Activated T-cell treated with anti-CD3 and anti-CD28 coated beads for 24 hours (primary cell): ENCODE data around the gene AHRR.
A peak's percentile ranks its signal among the peaks of the same experiment; 100 is the strongest.
"Not testable (repeated sequence)": the region's sequence is repeated elsewhere in the genome, so short reads cannot be mapped to it uniquely, and the experiment has no call there.

Experiments used
- DNase-seq: peaks from one replicate; pipeline ENCODE4 v3.0.0-alpha.2; 2020; ENCODE audit warnings: low read depth

The AHRR gene

GRCh38 chr5:367358-368130, 46.0 kb downstream of the AHRR start:
- DNase-seq: no peak

DNA sequence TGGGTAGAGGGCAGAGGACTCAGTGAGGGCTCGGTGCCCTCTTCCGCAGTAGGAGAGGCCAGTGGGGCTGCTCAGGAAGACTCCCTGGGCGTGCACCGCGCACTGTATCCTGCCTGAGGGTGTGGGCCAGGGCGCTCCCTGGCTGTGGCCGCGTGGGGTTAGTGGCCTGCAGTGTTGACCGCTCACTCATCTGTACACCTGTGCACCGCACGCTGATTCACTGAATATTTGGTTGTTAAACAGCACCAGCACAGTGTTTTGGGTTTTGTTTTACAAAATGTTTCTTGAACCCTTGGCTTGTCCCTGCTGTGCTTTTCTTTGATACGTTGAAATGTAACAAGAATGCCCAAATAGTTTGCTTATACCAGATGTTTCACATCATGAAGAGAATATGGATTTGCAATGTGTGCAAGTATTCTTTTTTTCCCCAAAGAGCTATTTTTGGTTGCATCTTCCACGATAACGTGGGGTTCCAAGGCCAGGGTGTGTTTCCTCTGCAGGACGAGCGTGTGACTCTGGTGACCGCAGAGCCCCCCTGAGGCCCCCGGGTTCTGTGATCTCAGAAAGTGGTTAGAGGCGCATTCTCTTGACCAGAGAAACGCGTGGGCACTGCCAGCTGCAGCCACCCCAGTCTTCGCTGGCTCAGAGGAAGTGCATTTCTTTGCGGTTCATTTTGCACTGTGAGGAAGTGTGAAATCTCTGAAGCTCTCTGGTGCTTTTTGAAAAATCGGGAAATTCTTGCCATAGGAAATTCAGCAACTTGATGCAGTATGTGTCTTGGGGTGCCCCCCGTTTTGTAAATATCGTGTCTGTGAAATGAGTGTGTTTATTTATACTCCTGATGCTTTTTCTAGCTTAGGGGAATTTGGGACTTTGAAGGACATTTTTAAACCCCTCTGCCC, 46.9 kb downstream of the AHRR start:
- no peak for DNase-seq

DNA sequence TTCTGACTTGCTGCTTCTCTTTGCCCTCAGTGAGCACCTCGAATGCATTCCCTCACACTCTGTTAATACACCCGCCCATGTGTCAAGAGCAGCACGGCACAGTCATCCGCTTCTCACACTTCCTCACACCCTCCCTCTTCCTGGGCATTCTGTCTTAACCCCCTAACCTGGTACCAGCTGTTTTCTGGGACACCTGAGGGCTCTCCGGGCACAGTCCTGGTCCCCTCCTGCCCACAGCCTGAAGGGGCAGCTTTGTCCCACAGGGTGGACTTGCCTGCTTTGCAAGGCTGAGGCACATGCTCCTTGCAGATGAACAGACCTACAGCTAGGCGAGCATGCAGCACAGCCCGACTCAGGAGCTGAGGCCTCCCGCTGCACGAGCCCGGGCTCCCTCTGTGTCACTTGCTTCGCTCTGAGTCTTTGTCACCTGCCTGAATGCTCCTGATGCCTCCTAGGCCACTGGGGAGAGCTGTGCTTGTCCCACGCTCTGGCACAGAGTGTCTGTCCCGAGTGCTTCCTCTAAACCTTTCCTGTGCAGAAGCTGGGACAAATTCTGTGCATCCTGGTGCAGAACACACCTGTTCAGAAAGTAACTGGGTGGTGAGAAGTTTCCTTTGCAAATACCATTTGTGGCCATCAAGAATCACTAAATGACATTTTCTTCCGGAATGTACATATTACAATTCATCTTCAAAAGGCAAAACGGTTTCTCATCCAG, 47.8 kb downstream of the AHRR start:
- no peak for DNase-seq

- DNase-seq: not testable (repeated sequence)
Measured at GRCh38 chr5:369869-370236, 48.3 kb downstream of the AHRR start.

DNA sequence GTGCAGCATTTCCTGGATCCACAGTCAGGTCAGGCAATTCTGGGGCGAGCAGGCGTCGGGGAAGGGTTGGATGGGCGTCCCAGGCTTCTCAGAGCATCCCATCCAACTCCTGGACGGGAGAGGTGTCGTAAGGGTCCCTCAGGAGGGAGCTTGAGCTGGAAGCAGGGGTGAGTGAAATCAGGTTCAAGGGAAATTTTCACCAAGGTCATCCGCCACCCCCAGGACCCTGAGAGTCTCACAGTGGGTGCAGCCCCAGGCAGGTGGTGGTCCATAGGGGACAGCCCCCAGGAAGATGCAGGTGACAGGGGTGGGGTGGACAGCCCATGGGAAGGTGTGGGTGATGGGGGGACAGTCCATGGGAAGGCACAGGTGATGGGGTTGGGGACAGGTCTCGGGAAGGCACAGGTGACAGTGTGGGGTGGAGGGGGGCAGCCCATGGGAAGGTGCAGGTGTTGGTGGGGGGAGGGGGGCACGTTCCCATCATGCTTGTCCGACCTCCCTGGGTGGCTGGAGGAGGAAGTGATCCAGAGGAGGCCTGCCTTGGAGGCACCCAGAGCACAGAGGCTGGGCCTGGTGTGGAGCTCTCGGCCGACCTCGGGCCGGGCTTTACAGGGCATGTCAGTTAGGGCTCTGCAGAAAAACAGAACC, 48.9 kb downstream of the AHRR start:
- no peak for DNase-seq

DNA sequence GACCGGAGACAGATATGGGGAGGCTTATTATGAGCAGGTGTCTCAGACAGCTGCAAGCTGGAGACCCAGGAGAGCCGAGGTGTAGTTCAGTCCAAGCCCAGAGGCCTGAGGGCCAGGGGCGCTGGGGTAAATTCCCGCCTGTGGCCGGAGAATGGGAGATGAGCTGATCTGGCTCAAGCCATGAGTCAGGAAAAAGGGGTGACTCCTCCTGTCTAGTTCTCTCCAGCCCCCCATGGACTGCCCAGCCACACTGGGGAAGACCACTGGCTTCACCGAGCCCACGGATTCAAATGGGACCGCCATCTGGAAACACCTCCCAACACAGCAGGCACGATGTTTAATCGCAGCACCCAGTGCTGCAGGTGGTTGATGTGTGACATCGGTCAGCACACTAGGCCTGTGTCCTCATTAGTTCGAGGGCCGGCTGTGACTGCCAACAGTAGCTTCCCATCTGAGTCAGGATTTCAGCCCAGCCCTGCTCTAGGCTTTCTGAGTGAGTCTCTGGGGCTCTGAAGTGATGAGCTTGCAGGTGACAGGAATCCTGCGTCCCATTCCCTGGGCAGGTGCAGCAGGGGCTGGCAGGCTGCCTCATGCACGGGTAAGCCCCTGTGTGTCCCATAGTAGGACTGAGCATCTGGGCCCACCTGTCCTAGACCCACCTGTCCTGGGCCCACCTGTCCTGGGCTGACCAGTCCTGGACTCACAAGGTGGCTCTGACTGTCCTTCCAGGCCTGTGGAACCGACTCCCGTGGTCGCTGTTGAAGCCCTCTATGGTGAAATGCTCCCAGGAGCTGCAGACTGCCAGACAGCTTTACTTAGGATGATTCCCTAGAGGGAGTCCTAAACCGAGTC, 49.7 kb downstream of the AHRR start:
- no peak for DNase-seq

- DNase-seq: no peak
Measured at GRCh38 chr5:371811-372555, 50.5 kb downstream of the AHRR start.

DNA sequence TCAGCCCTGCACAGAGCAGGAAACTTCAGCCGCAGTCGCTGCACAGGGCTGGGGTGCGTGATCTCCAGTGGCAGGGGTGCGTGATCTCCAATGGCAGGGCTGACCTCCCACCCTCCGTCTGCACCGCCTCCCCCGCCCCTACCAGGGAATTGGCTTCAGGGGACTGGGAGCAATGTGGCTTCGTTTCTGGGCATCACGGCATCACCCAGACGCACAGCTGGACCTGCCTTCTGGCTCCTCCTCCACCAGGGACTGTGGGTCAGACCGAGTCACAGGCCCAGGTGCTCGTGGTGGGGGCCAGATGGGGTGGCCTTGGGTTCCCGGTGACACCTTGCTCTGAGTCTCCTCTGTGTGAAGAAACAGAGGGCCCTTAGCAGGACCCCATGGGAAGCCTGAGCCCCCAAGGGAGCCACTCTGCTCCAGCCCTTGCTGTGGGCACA, 51.1 kb downstream of the AHRR start:
- DNase-seq: no peak

DNA sequence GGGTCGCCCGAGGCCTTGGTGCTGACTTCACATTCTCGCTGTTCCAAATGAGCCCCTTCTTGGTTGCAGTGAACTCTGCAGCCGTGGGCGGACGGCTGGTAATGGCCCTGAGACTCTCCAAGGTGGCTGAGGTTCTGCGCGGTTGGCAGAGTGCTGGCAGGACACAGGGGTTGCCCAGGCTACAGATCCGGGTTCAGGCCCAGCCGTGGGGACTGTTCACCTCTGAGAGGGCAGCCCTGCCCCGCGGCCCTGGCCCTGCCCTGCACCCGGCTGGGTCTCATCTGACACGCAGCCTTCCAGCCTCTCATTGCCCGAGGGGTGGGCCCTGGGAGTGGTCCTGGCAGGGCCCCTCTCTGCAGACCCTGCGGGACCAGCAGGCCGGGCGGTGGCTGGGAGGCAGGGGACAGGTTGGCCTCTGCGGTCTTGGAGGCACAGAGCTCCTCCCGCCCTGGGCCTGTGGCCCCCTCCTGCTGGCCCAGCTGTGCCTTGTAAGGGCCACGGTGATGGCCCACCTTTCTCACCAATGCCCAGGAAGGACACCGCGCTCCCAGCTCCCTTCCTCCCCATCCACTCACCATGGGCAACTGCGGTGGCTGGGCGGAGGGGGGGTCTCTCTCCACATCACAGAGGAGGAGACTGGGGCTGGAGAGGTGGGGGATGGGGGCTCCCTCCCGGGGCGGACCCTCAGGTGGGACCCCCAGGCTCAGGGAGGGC, 51.6 kb downstream of the AHRR start:
- DNase-seq: no peak

DNA sequence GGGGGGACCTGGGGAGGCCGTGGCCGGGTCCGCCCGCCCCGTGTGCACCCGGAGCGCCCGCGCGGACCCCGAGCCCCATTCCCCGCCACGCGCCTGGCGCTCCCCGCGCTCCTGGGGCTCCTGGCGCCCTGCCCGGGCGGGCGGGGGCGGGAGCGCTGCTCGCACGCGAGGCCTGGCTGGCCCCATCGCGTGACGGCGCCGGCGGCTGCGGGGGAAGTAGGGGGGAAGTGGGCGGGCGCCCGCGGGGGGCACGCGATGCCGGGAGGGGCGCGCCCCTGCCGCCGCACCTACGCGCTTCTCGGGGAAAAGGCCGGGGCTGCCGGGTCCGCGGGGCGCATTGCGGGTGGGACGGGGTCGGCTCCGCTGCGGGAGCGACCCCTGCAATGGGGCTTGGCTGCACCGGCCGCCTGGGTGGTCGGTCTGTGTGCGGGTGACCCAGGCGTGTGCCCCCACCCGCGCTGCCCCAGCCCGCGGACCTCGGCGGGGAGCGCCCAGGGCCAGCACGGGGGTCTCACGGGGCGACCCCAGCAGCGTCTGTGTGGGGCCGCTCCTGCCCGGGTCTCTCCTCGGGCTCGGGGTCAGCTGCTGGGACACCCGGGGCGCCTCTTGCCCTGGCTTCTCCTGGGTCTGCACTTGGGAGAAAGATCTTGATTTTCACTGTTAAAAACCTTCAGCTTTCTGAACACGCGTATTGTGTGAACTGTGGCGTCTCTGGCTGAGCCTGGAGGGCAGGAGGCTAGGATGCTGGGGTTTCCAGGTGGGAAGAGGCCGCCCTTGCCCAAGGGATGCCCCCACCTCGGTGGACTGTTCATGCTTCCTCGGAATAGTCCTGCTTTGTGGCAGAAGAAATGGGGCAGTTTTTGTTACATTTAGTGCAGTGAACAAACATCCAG, 52.4 kb downstream of the AHRR start:
- DNase-seq: peak; percentile 77

DNA sequence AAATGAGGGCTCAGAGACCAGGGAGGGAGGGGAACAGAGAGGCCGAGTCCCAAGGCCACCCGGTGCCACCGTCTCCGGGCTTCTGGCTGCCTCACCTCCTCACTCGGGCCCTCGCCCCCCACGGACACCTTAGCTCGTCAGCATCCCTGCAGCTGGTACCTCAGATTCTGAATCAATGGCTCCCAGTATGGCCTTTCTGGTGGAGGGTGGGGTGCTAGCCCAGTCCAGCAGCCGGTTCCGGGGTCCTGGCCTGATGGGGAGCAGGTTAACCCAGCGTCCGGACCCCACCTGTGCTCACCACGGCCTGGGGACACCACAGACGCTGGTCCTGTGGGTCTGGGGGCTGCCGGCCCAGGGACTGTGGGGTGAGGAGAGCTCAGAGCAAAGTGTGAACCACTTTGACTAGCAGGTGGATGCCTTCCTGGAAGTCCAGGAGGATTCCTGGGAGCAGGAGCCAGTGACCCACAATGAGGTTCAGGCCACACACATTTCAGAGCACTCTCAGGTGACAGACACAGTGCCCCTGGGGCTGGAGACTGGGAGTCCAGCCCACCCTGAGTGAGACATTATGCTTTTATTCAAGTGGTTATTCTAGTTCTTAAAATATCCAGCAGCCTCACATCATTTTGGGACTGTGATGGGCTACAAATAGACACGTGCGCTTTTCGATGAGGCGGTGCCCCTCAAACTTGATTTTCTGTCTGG, 53.3 kb downstream of the AHRR start:
- no peak for DNase-seq

DNA sequence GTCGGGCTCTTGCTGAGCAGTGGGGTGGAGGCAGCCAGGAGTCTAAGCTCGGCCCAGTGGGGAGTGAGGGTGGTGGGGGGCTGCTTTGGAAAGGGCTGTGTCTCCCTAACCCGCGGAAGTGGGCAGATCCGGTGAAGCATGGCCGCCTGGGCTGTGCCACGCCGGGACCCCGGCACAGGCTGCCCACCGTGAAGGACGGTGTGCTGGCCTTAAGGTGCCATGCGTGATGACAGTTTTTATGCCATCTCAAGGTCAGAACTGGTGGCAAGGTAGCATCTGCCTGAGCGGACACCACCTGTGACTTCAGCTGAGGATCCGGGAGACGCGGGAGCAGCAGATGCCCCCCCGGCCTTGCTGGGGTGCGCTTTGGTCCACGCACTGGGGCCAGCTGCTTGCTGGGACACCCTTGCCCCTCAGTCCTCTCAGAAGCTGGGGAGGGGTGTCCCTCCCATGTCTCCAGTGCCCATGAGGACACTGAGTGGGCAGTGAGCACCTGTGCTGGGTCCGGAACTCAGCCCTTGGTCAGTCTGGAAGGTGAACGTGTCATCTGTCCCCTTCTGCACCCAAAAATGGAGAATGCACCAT, 53.9 kb downstream of the AHRR start:
- DNase-seq: no peak

- no peak for DNase-seq
Measured at GRCh38 chr5:375921-376798, 54.6 kb downstream of the AHRR start.

DNA sequence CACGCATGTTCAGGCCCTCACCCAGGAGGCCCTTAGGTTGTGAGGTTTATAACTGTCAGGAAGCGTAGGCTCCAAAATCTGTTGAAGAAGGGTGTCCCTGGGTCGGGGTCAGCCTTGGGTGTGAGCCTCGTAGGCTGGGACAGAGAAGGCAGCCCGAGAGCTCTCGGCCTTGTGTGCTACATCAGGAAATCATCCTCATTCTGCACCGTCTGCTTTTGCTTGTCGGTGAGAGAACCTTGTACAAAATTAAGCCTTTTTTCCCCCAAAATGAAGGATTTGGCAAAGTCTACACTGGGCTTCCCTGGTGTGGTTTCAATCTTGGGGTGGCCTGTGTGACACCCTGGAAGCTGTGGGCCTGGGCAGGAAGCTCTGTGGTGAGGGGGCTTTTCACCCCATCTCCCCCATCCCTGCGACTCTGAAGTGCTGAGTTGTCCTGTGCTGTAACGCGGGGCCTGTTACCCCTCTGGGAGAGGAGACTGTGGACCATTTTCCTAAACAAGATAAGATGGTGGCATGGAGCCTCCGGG, 55.3 kb downstream of the AHRR start:
- DNase-seq: no peak

- no peak for DNase-seq
Measured at GRCh38 chr5:377326-377981, 55.9 kb downstream of the AHRR start.
